Transverse colon (tissue), 3 donors: ENCODE results near the gene NSL1.

ENCODE experiments used
- EP300 ChIP-seq: sonication (generic); formaldehyde crosslinking; IDR thresholded peaks from one replicate; pipeline ENCODE4 v1.6.1; 2017; ENCODE audit warnings: antibody characterized with exemption, low read depth
- POLR2A ChIP-seq: fragments of 450-650 bp; IDR thresholded peaks from one replicate; pipeline ENCODE4 v1.6.1; 2016; ENCODE audit warnings: antibody characterized with exemption, mild to moderate bottlenecking, moderate library complexity
- TF ChIP-seq, protein P1 (sequence below), 5 experiments: fragments of 200-600 bp in 3 of 5; fragments of 450-650 bp in 2 of 5; sonication (generic) in 3 of 5; IDR thresholded peaks; 1 replicate in 2 of 5; 2 replicates in 3 of 5; pipeline ENCODE4 v1.5.1; 2016 to 2017; ENCODE audit warnings: antibody characterized with exemption in 5 of 5, inconsistent platforms in 3 of 5, mild to moderate bottlenecking in 2 of 5, moderate library complexity in 1 of 5

DNA sequence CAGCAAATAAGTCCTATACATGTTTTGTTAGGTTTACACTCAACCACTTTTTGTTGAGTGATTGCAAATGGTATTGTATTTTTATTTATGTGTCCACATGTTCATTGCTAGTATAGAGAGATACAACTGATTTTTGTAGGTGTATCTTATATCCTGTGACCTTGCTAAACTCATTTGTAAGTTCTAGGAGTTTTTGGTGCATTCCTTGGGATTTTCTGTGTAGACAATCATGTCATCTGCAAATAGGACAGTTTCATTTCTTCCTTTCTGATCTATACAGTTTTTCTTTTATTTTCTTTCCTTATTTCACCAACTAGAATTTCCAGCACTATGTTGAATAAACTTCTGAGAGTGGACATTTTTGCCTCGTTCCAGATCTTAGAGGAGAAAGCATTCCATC is 75.4 kb downstream of the NSL1 start:
- TF ChIP-seq EP300 (no peak), POLR2A (no peak)
- TF ChIP-seq, protein P1, sequence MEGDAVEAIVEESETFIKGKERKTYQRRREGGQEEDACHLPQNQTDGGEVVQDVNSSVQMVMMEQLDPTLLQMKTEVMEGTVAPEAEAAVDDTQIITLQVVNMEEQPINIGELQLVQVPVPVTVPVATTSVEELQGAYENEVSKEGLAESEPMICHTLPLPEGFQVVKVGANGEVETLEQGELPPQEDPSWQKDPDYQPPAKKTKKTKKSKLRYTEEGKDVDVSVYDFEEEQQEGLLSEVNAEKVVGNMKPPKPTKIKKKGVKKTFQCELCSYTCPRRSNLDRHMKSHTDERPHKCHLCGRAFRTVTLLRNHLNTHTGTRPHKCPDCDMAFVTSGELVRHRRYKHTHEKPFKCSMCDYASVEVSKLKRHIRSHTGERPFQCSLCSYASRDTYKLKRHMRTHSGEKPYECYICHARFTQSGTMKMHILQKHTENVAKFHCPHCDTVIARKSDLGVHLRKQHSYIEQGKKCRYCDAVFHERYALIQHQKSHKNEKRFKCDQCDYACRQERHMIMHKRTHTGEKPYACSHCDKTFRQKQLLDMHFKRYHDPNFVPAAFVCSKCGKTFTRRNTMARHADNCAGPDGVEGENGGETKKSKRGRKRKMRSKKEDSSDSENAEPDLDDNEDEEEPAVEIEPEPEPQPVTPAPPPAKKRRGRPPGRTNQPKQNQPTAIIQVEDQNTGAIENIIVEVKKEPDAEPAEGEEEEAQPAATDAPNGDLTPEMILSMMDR (IDR thresholded peaks at IDR 0.05): no peak
